Hematopoietic multipotent progenitor cell treated with erythropoietin and hydrocortisone succinate and interleukin-3 and kit ligand, for 6 days (in vitro differentiated cells): Measurements from ENCODE around the gene SMARCA5.
"Not testable (repeated sequence)": the region's sequence is repeated elsewhere in the genome, so short reads cannot be mapped to it uniquely, and the experiment has no call there.

Source experiments
- DNase-seq: peaks from one replicate; pipeline ENCODE4 v3.0.0-alpha.2; 2015

The SMARCA5 gene

GRCh38 chr4:143513314-143514168 is at the start of gene SMARCA5:
Gene SMARCA5, plus strand, starts transcription at chr4:143513702. Its CDS starts 223 bp downstream, at chr4:143513925.
- peak; percentile 100 for DNase-seq

- no peak for DNase-seq
Observed at GRCh38 chr4:143473334-143474126, 40.0 kb upstream of the SMARCA5 start.

GRCh38 chr4:143477487-143477886 is 36.0 kb upstream of the SMARCA5 start:
- DNase-seq = no peak

- no peak for DNase-seq
Observed at GRCh38 chr4:143481361-143481760, 32.1 kb upstream of the SMARCA5 start.

- DNase-seq = peak; percentile 68
Observed at GRCh38 chr4:143482840-143483239, 30.7 kb upstream of the SMARCA5 start.

GRCh38 chr4:143486314-143486713 is 27.2 kb upstream of the SMARCA5 start:
- no peak for DNase-seq

GRCh38 chr4:143488687-143489086 is 24.8 kb upstream of the SMARCA5 start:
- no peak for DNase-seq

GRCh38 chr4:143489106-143489505 is 24.4 kb upstream of the SMARCA5 start:
- no peak for DNase-seq

GRCh38 chr4:143498021-143498420 is 15.5 kb upstream of the SMARCA5 start:
- no peak for DNase-seq

- DNase-seq = peak; percentile 17
Observed at GRCh38 chr4:143502231-143502630, 11.3 kb upstream of the SMARCA5 start.

GRCh38 chr4:143506031-143506430 is 7.5 kb upstream of the SMARCA5 start:
- DNase-seq = no peak

GRCh38 chr4:143511906-143512305 is 1.6 kb upstream of the SMARCA5 start:
- no peak for DNase-seq

GRCh38 chr4:143512978-143513313 is 556 bp upstream of the SMARCA5 start:
- DNase-seq = no peak

GRCh38 chr4:143514169-143514495 is 630 bp downstream of the SMARCA5 start:
- no peak for DNase-seq

GRCh38 chr4:143514497-143514896 is 995 bp downstream of the SMARCA5 start:
- peak; percentile 83 for DNase-seq

- peak; percentile 13 for DNase-seq
Observed at GRCh38 chr4:143514901-143515300, 1.4 kb downstream of the SMARCA5 start.

GRCh38 chr4:143515905-143516304 is 2.4 kb downstream of the SMARCA5 start:
- DNase-seq = no peak

GRCh38 chr4:143517764-143518163 is 4.3 kb downstream of the SMARCA5 start:
- DNase-seq = no peak

- DNase-seq = no peak
Observed at GRCh38 chr4:143524211-143524610, 10.7 kb downstream of the SMARCA5 start.

- not testable (repeated sequence) for DNase-seq
Observed at GRCh38 chr4:143528046-143528445, 14.5 kb downstream of the SMARCA5 start.

- peak; percentile 58 for DNase-seq
Observed at GRCh38 chr4:143531380-143531779, 17.9 kb downstream of the SMARCA5 start.

GRCh38 chr4:143531788-143532491 is 18.4 kb downstream of the SMARCA5 start:
- DNase-seq = no peak

GRCh38 chr4:143538979-143539669 is 25.6 kb downstream of the SMARCA5 start:
- DNase-seq = no peak
